Bronchial epithelial cell (primary cell): ENCODE results near the gene ARHGAP42. TPM values are rescaled to one million over a fixed set of nuclear protein-coding genes. Genes with fewer than 3 reads are reported as not detected.

Experiments used
- DNase-seq: peaks from one replicate; pipeline ENCODE4 v3.0.0-alpha.2; 2010; ENCODE audit warnings: low read depth
- FAIRE-seq: peaks from 2 replicates; lab custom pipeline; 2011; peaks lifted over from hg19 to GRCh38; lab: Jason Lieb, UNC
- H3K27me3 ChIP-seq: 2 replicates; pipeline ENCODE4 v1.5.1; 2011; ENCODE audit warnings: low read length; ENCODE audit not compliant: control insufficient read depth, insufficient read depth
- H3K36me3 ChIP-seq: 2 replicates; pipeline ENCODE4 v1.5.1; 2011; ENCODE audit warnings: low read length; ENCODE audit not compliant: control insufficient read depth, insufficient read depth
- H3K4me3 ChIP-seq: 2 replicates; pipeline ENCODE4 v1.5.1; 2011; ENCODE audit warnings: mild to moderate bottlenecking, low read depth, low read length, control low read depth
- total RNA-seq: library from RNA; depleted of rRNA; stranded (reverse); fragments of >200 nt; gene quantifications from 2 replicates; pipeline ENCODE4 v1.2.1, GENCODE V29; 2014
- TF ChIP-seq, protein P1 (sequence below): IDR thresholded peaks from 2 replicates; pipeline ENCODE4 v1.5.1; 2011; ENCODE audit warnings: mild to moderate bottlenecking, moderate library complexity, low read length, control low read depth, inconsistent platforms; ENCODE audit not compliant: insufficient read depth, severe bottlenecking

Gene ARHGAP42
- total RNA-seq, 1 donor from 2014 or later: 5.3 TPM

DNA sequence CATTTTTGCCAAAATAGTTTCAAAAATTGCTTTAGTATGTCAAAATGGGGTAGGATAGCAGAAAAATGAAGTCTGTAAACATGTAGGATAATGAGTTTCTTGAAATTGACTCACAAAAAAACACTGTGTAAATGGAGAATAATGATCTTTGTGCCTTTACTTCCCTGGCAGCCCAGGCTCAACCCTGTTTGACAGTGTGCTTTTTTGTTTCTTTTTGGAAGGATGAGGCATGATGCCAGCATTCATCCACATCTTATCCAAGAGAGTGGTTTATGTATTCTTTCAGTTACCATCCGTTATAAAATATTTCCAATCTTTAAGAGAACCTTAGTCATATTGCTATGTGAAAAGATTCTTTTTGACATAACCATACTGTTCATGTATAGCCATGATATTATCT lies 70.6 kb downstream of the ARHGAP42 start:
- DNase-seq (no peak), FAIRE-seq (no peak)
- no peak overlapping the region for H3K4me3 ChIP-seq
- no peaks in the 10 kb centered on the region for H3K36me3 ChIP-seq
- no peaks in the 10 kb centered on the region for H3K27me3 ChIP-seq
- TF ChIP-seq, protein P1, sequence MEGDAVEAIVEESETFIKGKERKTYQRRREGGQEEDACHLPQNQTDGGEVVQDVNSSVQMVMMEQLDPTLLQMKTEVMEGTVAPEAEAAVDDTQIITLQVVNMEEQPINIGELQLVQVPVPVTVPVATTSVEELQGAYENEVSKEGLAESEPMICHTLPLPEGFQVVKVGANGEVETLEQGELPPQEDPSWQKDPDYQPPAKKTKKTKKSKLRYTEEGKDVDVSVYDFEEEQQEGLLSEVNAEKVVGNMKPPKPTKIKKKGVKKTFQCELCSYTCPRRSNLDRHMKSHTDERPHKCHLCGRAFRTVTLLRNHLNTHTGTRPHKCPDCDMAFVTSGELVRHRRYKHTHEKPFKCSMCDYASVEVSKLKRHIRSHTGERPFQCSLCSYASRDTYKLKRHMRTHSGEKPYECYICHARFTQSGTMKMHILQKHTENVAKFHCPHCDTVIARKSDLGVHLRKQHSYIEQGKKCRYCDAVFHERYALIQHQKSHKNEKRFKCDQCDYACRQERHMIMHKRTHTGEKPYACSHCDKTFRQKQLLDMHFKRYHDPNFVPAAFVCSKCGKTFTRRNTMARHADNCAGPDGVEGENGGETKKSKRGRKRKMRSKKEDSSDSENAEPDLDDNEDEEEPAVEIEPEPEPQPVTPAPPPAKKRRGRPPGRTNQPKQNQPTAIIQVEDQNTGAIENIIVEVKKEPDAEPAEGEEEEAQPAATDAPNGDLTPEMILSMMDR: no peak

DNA sequence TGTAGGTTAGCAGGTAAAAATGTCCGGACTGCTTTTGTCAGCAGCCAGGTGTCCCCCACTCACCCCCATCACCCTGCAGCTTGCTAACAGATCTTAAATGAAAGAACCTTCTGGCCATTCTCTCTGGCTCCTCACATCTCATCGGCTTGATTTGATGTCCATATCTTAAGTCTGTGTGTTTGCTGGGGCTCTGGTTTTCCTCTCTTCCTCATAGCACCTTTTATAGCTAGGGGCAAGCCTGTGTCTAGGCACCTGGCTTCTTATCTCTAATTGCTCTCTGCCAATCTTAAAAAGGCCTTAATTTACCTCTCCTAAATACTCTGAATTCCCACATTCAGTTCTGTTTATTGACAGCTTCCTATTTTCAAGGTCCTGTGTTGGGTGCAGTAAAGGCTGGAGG lies 72.0 kb downstream of the ARHGAP42 start:
- H3K36me3 ChIP-seq: no peaks in the 10 kb centered on the region
- no peak overlapping the region for H3K4me3 ChIP-seq
- DNase-seq: no peak
- no peak for FAIRE-seq
- no peaks in the 10 kb centered on the region for H3K27me3 ChIP-seq
- TF ChIP-seq, protein P1: no peak

DNA sequence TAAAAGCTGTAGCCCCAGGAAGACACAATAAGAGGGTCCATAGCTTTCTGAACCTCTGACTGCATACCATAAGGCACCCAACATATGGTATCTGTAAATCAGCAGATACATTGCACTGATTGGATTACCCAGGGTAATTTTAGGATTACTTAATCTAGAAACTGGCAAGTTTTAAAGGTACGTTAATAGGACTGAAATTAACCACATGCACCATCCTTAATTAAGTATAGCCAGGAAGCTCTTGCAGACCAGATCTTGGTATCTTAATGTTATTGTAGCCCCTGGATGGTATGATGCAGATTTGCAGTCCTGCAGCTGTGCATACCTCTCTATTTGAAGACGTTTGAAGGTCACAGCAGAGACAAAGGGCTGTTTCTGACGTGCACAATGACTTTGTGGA lies 72.8 kb downstream of the ARHGAP42 start:
- TF ChIP-seq, protein P1: no peak
- H3K27me3 ChIP-seq: no peaks in the 10 kb centered on the region
- H3K36me3 ChIP-seq: no peaks in the 10 kb centered on the region
- H3K4me3 ChIP-seq: no peak overlapping the region
- no peak for FAIRE-seq
- no peak for DNase-seq

DNA sequence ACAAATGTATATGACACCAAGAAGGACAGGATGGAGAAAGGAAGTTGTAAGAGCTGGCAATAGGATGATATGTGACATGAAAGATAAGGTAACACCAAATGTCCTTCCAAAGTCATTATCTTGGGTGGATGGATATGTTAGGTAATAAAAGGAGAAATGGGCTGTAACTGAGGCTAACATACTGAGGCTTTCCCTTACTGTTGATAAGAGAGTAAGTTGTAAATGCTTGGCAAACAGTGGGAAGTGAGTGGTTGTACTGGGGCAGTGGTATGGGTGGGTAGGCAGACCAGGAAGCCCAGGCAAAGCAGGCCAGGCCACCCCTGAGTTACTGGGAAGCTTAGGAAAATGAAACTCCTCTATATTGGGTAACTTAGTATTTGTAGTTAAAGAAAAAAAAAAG lies 73.7 kb downstream of the ARHGAP42 start:
- Histone ChIP-seq H3K36me3 (no peaks in the 10 kb centered on the region), H3K4me3 (no peak overlapping the region), H3K27me3 (no peaks in the 10 kb centered on the region)
- TF ChIP-seq, protein P1: no peak
- DNase-seq: no peak
- no peak for FAIRE-seq

DNA sequence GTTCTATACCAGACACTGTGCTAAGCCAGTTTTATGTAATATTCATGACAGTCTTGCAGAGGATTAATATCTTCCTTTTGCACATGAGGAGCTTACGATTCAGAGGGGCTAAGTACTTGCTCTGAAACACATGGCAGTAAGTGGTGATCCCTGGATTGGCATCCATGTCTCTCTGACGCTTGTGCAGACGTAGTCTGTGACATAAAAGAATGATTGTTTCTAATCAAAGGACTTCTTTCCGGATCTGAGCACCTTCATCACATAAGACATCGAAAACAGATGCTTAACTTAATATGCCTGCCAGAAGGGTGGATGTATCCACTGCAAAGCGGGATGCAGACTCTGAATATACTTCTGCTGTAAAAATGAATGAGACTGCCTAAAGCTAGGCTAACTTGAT lies 74.8 kb downstream of the ARHGAP42 start:
- FAIRE-seq: no peak
- no peak for DNase-seq
- Histone ChIP-seq H3K27me3 (no peaks in the 10 kb centered on the region), H3K36me3 (no peaks in the 10 kb centered on the region), H3K4me3 (no peak overlapping the region)
- TF ChIP-seq, protein P1: no peak

DNA sequence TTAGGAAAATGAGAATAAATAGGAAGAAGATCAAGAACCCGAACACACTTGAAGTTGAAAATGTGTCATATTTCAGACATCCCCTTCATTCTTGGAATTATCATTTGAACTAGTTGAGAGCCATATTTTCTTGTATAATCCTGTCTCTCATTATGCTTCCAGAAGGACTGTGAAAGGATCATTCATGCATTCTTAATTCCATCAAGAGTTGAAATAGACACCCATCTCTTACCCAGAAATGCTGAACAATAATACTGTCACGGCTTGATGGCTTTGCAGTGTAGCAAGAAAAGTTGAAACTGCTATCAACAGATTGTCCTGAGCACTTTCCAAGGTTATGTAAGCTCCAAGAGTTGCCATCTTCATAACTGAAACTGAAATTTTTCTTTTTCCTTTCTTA lies 79.7 kb downstream of the ARHGAP42 start:
- no peak overlapping the region for H3K4me3 ChIP-seq
- TF ChIP-seq, protein P1: no peak
- no peaks in the 10 kb centered on the region for H3K36me3 ChIP-seq
- no peak for FAIRE-seq
- DNase-seq: no peak
- no peaks in the 10 kb centered on the region for H3K27me3 ChIP-seq
